ENCODE data around the gene SLC9A2. TPM values are rescaled to one million over a fixed set of nuclear protein-coding genes. Genes with fewer than 3 reads are reported as not detected.
A peak's percentile ranks its signal among the peaks of the same experiment; 100 is the strongest.

Gene SLC9A2, protein sequence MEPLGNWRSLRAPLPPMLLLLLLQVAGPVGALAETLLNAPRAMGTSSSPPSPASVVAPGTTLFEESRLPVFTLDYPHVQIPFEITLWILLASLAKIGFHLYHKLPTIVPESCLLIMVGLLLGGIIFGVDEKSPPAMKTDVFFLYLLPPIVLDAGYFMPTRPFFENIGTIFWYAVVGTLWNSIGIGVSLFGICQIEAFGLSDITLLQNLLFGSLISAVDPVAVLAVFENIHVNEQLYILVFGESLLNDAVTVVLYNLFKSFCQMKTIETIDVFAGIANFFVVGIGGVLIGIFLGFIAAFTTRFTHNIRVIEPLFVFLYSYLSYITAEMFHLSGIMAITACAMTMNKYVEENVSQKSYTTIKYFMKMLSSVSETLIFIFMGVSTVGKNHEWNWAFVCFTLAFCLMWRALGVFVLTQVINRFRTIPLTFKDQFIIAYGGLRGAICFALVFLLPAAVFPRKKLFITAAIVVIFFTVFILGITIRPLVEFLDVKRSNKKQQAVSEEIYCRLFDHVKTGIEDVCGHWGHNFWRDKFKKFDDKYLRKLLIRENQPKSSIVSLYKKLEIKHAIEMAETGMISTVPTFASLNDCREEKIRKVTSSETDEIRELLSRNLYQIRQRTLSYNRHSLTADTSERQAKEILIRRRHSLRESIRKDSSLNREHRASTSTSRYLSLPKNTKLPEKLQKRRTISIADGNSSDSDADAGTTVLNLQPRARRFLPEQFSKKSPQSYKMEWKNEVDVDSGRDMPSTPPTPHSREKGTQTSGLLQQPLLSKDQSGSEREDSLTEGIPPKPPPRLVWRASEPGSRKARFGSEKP
- 1 to 10 TPM in 1 of 6 donors, under 1 TPM in 3, not detected in 2; 0.30 to 1.1 (median 0.38) TPM for total RNA-seq

DNA sequence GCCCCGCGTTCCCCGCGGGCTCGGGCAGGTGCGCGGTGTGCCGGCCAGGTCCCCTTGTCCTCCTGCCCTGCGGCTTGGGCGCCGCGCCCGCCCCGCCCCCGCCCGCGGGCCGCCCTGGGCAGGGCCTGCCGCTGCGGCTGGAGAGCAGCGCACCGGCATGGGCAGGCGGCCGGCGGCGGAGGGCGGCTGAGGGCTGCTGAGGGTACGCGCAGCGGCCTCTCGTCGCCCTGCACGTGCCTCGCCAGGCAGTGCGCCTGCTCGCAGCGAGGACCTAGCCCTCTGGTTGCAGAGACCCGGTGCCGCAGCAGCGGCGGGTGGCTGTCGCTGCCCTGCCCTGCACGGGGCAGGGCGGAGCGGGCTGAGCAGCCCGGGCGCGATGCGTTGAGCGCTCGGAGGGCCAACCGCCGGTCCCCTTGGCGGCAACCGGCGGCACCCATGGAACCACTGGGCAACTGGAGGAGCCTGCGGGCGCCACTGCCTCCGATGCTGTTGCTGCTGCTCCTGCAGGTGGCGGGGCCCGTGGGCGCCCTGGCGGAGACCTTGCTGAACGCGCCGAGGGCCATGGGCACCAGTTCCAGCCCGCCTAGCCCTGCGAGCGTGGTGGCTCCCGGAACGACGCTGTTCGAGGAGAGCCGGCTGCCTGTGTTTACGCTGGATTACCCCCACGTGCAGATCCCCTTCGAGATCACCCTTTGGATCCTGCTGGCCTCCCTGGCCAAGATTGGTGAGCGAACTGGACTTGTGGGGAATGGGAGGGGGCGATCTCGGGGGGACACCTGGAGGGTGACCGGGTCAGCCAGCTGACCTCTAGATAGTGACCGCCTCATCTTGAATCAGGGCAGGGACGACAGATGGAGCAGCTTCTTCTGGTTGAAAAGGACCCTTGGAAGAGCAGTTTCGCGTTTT, at the start of gene SLC9A2:
Gene SLC9A2, plus strand, starts transcription at position 140 of the 906 bp plus-strand sequence. Its CDS starts 296 bp downstream, at position 436.
- DNase-seq (peak; percentile 27 to 90), ATAC-seq (ENCODE audit: low FRiP score in 2 of 2) (peak; percentile 38 to 73)
- peaks cover 16 to 22% (median 18%) of the 10 kb centered on the region in 4 donors for H3K4me1 ChIP-seq
- H3K27ac ChIP-seq = no peak within 1 kb of the TSS
- peak within 1 kb of the TSS; percentile 40 to 60 (median 54) for H3K4me3 ChIP-seq
- TF ChIP-seq POLR2A (IDR thresholded peaks at IDR 0.05) (no peak), POLR2AphosphoS5 (IDR thresholded peaks at IDR 0.05) (no peak), EP300 (IDR thresholded peaks at IDR 0.05) (no peak)
- TF ChIP-seq, protein P1, sequence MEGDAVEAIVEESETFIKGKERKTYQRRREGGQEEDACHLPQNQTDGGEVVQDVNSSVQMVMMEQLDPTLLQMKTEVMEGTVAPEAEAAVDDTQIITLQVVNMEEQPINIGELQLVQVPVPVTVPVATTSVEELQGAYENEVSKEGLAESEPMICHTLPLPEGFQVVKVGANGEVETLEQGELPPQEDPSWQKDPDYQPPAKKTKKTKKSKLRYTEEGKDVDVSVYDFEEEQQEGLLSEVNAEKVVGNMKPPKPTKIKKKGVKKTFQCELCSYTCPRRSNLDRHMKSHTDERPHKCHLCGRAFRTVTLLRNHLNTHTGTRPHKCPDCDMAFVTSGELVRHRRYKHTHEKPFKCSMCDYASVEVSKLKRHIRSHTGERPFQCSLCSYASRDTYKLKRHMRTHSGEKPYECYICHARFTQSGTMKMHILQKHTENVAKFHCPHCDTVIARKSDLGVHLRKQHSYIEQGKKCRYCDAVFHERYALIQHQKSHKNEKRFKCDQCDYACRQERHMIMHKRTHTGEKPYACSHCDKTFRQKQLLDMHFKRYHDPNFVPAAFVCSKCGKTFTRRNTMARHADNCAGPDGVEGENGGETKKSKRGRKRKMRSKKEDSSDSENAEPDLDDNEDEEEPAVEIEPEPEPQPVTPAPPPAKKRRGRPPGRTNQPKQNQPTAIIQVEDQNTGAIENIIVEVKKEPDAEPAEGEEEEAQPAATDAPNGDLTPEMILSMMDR (IDR thresholded peaks at IDR 0.05) = no peak
- H3K36me3 ChIP-seq = no peaks in the 10 kb centered on the region
- peaks cover 0 to 27% (median 8%) of the 10 kb centered on the region in 4 donors for H3K27me3 ChIP-seq
- 13 to 17% methylated on average over 4 to 16 of the region's 85 CpGs for WGBS, 2 donors
- H3K9me3 ChIP-seq = no peaks in the 10 kb centered on the region

DNA sequence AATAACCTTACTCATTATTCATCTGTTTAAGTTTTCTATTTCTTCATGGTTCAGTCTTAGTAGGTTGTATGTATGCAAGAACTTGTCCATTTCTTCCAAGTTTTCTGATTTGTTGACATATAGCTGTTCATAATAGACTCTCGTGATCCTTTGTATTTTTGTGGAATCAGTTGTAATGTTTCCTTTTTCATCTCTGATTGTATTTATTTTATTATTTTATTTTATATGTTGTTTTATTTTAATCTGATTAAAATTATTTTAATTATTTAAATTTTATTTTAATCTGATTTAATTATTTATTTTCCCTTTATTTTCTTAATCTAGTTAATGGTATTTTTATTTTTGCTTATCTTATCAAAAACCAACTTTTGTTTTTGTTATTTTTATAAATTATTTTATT, 43.5 kb upstream of the SLC9A2 start:
- Histone ChIP-seq H3K27me3 (no peaks in the 10 kb centered on the region), H3K27ac (no peak overlapping the region), H3K4me3 (no peak overlapping the region), H3K9me3 (no peaks in the 10 kb centered on the region), H3K4me1 (no peaks in the 10 kb centered on the region), H3K36me3 (no peaks in the 10 kb centered on the region)
- 94 to 97% methylated on average over 1 of the region's 1 CpG for WGBS, 2 donors
- TF ChIP-seq POLR2A (IDR thresholded peaks at IDR 0.05) (no peak), EP300 (IDR thresholded peaks at IDR 0.05) (no peak), POLR2AphosphoS5 (IDR thresholded peaks at IDR 0.05) (no peak)
- TF ChIP-seq, protein P1 (IDR thresholded peaks at IDR 0.05) = no peak
- DNase-seq = no peak
- no peak for ATAC-seq (ENCODE audit: low FRiP score in 2 of 2)

DNA sequence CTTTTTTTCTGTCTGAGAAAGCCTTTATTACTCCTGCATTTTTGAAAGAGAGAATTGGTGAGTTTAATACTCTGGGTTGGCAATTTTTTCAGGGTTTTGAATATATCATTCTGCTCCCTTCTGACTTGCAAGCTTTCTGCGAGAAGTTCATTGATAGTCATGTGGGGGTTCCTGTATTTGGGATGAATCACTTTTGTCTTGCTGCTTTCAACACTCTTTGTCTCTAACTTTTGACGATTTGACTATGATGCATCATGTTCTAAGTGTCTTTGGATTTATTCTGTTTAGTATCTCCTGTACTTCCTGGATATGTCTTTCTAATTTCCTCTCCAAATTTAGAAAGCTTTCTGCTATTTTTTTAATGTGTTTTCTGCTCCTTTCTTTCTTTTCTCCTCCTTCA, 41.0 kb upstream of the SLC9A2 start:
- no peaks in the 10 kb centered on the region for H3K4me1 ChIP-seq
- 86 to 92% methylated on average over 2 of the region's 2 CpGs for WGBS, 2 donors
- no peak for TF ChIP-seq POLR2AphosphoS5 (IDR thresholded peaks at IDR 0.05)
- TF ChIP-seq, protein P1 (IDR thresholded peaks at IDR 0.05) = no peak
- no peak for TF ChIP-seq EP300 (IDR thresholded peaks at IDR 0.05)
- no peak for TF ChIP-seq POLR2A (IDR thresholded peaks at IDR 0.05)
- no peak for DNase-seq
- no peak overlapping the region for H3K4me3 ChIP-seq
- no peaks in the 10 kb centered on the region for H3K9me3 ChIP-seq
- H3K27me3 ChIP-seq = no peaks in the 10 kb centered on the region
- H3K27ac ChIP-seq = no peak overlapping the region
- no peaks in the 10 kb centered on the region for H3K36me3 ChIP-seq
- no peak for ATAC-seq (ENCODE audit: low FRiP score in 2 of 2)

DNA sequence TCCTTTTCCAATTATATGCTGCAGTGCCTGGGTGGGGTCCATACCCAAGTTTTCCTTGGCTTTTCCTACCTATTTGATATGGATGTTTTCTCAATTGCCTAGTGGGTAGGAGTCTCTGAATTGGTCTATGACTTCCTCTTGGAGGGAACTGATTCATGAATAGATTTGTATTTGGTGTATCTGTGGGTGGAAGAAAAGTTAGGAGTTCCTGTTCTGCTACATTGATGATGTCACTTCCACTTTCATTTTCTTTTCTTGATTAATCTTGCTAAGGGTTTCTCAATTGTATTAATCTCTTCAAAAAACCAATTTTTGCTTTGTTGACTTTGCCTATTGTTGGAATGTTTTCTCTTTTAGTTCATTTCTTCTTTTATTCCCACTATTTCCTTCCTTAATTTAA, 37.4 kb upstream of the SLC9A2 start:
- Histone ChIP-seq H3K4me3 (no peak overlapping the region), H3K36me3 (no peaks in the 10 kb centered on the region), H3K9me3 (no peaks in the 10 kb centered on the region), H3K27ac (no peak overlapping the region), H3K27me3 (no peaks in the 10 kb centered on the region), H3K4me1 (peaks cover 0 to 6% (median 0%) of the 10 kb centered on the region in 4 donors)
- DNase-seq = no peak
- no peak for TF ChIP-seq POLR2AphosphoS5 (IDR thresholded peaks at IDR 0.05)
- no peak for TF ChIP-seq EP300 (IDR thresholded peaks at IDR 0.05)
- TF ChIP-seq POLR2A (IDR thresholded peaks at IDR 0.05) = no peak
- TF ChIP-seq, protein P1 (IDR thresholded peaks at IDR 0.05) = no peak
- peak in 1 of 2 donors; percentile 49 for ATAC-seq (ENCODE audit: low FRiP score in 2 of 2)

Measured in upper lobe of left lung (tissue), 6 donors.